ENCODE measurements around the gene SNAI3.

Gene SNAI3

GRCh38 chr16:88631920-88632586, 54.3 kb downstream of the SNAI3 start:
- no peak for DNase-seq

GRCh38 chr16:88631384-88631783, 54.9 kb downstream of the SNAI3 start:
- no peak for DNase-seq

GRCh38 chr16:88630941-88631340, 55.4 kb downstream of the SNAI3 start:
- no peak for DNase-seq

- DNase-seq: no peak
Observed at GRCh38 chr16:88630433-88630832, 55.9 kb downstream of the SNAI3 start.

- DNase-seq: no peak
Observed at GRCh38 chr16:88629835-88630234, 56.5 kb downstream of the SNAI3 start.

- DNase-seq: no peak
Observed at GRCh38 chr16:88628512-88628974, 57.8 kb downstream of the SNAI3 start.
